ENCODE data around the gene TBC1D22A.

DNA sequence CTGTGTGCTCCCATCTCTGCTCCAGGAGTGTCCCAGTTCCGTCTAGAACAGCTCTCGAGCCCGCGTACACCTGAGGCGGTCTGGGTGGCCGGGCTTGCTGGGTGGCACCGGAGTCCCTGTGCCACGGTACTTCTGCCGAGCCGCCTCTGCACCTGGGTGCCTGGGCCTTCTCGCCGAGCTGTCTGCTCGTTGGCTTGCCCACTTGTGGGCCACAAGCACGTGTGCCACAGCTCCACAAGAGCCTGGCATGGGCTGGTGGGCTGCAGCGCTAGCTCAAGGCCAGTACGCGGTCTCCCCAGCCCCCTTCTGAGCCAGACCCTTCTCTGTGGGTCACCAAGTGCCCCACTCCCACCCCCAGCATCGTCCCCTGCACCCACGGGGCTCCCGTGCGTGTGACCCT lies 388.0 kb downstream of the TBC1D22A start:
- TF ChIP-seq, protein P1, sequence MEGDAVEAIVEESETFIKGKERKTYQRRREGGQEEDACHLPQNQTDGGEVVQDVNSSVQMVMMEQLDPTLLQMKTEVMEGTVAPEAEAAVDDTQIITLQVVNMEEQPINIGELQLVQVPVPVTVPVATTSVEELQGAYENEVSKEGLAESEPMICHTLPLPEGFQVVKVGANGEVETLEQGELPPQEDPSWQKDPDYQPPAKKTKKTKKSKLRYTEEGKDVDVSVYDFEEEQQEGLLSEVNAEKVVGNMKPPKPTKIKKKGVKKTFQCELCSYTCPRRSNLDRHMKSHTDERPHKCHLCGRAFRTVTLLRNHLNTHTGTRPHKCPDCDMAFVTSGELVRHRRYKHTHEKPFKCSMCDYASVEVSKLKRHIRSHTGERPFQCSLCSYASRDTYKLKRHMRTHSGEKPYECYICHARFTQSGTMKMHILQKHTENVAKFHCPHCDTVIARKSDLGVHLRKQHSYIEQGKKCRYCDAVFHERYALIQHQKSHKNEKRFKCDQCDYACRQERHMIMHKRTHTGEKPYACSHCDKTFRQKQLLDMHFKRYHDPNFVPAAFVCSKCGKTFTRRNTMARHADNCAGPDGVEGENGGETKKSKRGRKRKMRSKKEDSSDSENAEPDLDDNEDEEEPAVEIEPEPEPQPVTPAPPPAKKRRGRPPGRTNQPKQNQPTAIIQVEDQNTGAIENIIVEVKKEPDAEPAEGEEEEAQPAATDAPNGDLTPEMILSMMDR (IDR thresholded peaks at IDR 0.05), result no peak
- TF ChIP-seq TCF12 (IDR thresholded peaks at IDR 0.05) (no peak), RAD21 (IDR thresholded peaks at IDR 0.05; ENCODE audit: low read length) (no peak)
- TF ChIP-seq, protein P2, sequence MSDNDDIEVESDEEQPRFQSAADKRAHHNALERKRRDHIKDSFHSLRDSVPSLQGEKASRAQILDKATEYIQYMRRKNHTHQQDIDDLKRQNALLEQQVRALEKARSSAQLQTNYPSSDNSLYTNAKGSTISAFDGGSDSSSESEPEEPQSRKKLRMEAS (IDR thresholded peaks at IDR 0.05; ENCODE audit: low read depth), result no peak
